ENCODE data around the gene PNPLA2. TPM values are rescaled to one million over a fixed set of nuclear protein-coding genes. Genes with fewer than 3 reads are reported as not detected.
A peak's percentile ranks its signal among the peaks of the same experiment; 100 is the strongest.

The PNPLA2 gene
- total RNA-seq, 1 donor from 2014 or later = 174 TPM

DNA sequence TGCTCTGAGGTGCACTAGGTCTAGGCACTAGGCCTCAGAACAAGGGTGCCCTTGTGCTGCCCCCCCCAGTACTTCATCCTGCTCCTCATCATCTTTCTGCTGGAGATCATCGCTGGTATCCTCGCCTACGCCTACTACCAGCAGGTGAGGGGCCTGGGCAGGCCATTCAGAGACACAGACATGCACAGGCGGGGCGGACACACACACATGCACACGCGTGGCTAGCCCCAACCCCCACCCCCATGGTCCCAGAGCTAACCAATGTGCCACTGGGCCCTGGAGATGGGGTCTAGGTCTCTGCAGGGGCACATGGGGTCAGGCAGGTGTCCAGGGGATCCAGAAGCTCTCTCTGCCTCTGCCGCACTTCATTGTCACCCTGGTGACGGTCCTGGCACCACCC is 18.0 kb downstream of the PNPLA2 start:
- no peak for ATAC-seq
- no peak for DNase-seq (ENCODE audit: low spot score)
- intact Hi-C loops (cut with DNase I) = loop anchor here (10.0 kb wide), 1 partner anchor 1478 kb away; no protein-coding TSS in a partner anchor

DNA sequence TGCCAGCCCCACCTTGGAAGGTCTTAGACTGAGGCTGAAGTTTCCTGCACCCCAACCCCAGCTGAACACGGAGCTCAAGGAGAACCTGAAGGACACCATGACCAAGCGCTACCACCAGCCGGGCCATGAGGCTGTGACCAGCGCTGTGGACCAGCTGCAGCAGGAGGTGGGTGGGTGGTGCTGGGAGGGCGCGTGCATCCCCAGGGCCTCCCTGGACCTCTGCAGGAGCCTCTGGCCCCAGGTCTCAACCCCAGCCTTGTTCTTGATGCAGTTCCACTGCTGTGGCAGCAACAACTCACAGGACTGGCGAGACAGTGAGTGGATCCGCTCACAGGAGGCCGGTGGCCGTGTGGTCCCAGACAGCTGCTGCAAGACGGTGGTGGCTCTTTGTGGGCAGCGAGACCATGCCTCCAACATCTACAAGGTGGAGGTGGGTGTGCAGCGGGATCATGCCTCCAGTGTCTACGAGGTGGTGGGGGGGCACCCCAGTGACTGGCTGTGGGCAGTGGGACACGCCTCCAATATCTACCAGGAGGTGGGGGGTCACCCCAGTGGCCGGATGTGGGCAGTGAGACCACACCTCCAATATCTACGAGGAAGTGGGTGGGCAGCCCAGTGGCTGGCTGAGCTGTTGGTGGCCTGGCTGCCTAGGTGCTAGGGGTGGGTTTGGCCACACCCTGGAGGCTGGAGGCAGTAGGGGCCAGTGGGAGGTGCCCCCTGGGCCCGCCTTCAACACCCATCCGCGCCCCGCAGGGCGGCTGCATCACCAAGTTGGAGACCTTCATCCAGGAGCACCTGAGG is 18.7 kb downstream of the PNPLA2 start:
- no peak for ATAC-seq
- intact Hi-C loops (cut with DNase I) = loop anchor here (10.0 kb wide), 1 partner anchor 1477 kb away; no protein-coding TSS in a partner anchor
- no peak for DNase-seq (ENCODE audit: low spot score)

GRCh38 chr11:837990-838307 is 19.2 kb downstream of the PNPLA2 start:
- intact Hi-C loops (cut with DNase I) = loop anchor here (10.0 kb wide), 1 partner anchor 1477 kb away; no protein-coding TSS in a partner anchor
- no peak for DNase-seq (ENCODE audit: low spot score)

DNA sequence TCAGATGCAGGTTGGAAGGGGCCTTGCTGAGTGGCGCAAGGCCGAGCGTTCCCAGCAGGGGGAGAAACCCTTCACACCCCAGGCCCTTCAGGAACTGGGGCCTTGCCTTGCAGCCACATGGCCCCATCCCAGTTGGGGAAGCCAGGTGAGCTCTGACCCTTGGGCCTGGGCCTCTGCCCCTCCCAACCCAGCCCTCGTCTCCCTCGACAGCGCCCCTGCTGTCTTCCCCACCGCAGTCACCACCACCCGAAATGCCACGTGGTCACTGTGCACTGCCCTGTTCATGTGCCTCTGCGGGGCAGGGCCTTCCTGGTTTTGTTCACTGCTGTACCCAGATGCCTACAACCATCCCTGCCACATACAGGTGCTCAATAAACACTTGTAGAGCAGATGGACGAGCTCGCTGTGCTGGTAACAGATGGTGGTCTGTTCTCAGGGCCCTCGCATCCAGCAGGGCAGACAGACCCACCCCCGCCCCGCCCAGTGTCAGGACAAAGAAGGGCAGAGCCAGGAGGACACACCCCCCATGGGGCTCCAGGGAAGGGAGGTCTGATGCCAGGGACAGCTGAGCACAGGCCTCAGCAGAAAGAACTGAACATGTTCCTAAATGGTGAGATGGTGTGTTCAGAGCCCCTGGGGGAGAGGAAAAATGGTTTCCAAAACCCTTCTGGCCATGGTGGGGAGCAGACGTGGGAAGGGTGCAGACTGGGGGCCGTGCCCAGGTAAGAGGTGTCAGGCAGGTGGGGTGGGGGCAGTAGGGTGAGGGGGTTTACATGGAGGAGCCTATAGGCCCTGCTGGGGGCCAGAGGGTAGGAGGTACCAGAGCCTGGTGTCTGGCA is 19.9 kb downstream of the PNPLA2 start:
- intact Hi-C loops (cut with DNase I) = loop anchor here (10.0 kb wide), 1 partner anchor 1476 kb away; no protein-coding TSS in a partner anchor
- no peak for DNase-seq (ENCODE audit: low spot score)

More at GRCh38 chr11:837990-838307, 19.2 kb downstream of the PNPLA2 start:
- ATAC-seq = no peak

GRCh38 chr11:839280-839623 is 20.5 kb downstream of the PNPLA2 start:
- DNase-seq (ENCODE audit: low spot score) (no peak), ATAC-seq (no peak)
- intact Hi-C loops (cut with DNase I) = loop anchor here (10.0 kb wide), 1 partner anchor 1476 kb away; no protein-coding TSS in a partner anchor

More for the DNA sequence above, 19.9 kb downstream of the PNPLA2 start:
- ATAC-seq = no peak

DNA sequence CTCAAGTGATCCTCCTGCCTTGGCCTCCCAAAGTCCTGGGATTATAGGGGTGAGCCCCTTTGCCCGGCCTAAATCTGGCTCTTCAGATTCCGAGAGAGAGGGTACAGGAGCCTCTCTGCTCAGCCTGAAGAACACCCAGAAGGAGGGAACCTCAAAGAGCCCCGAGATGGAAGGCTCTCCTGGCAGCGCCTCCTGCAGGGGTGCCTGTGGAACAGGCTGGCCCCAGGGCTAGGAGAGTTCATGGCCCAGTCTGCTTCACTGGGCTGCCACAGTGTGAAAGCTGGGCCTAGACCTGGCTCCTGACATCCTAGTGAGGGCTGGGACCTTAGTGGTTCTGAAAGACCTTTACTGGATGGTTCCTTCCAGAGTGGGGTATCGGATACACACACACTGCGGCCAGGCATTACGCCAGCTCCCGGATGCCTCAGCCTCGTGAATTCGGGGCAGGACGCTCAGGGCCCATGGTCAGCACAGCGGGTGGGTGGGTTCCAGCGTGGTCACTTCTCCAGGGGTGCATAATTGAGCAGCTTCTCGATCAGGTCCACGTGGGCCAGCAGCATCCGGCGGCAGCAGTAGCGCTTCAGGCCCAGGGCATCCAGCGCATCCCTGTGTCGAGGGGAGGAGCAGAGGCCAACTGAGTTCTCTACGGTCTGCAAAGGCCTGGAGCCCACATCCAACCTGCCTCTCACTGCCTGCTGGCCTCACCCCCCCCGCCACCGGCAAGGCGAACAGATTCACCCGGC is 21.3 kb downstream of the PNPLA2 start:
- DNase-seq (ENCODE audit: low spot score) (no peak), ATAC-seq (no peak)
- intact Hi-C loops (cut with DNase I) = loop anchor here (10.0 kb wide), 1 partner anchor 1475 kb away; no protein-coding TSS in a partner anchor

- no peak for DNase-seq (ENCODE audit: low spot score)
- no peak for ATAC-seq
- intact Hi-C loops (cut with DNase I) = no loop called here
These were observed 23.3 kb downstream of the PNPLA2 start for GRCh38 chr11:841981-842369.

GRCh38 chr11:842370-843002 is 23.8 kb downstream of the PNPLA2 start, which contains the start of the genes POLR2L and TSPAN4:
POLR2L (minus strand) TSS chr11:842529; CDS start chr11:842508, 21 bp downstream.
TSPAN4 (plus strand) TSS chr11:842852; CDS start chr11:850305, 7,453 bp downstream.
- intact Hi-C loops (cut with DNase I) = no loop called here
- DNase-seq (ENCODE audit: low spot score) = peak; percentile 95

GRCh38 chr11:843086-843734 is 24.5 kb downstream of the PNPLA2 start:
- ATAC-seq (no peak), DNase-seq (ENCODE audit: low spot score) (no peak)
- intact Hi-C loops (cut with DNase I) = no loop called here

More at GRCh38 chr11:842370-843002, 23.8 kb downstream of the PNPLA2 start, which contains the start of the genes POLR2L and TSPAN4:
- ATAC-seq = no peak

GRCh38 chr11:843818-844692 is 25.3 kb downstream of the PNPLA2 start:
- peak; percentile 76 for ATAC-seq
- DNase-seq (ENCODE audit: low spot score) = peak; percentile 96
- intact Hi-C loops (cut with DNase I) = no loop called here

GRCh38 chr11:844693-845644 is 26.3 kb downstream of the PNPLA2 start:
- ATAC-seq (peak; percentile 75), DNase-seq (ENCODE audit: low spot score) (peak; percentile 96)
- intact Hi-C loops (cut with DNase I) = no loop called here

- intact Hi-C loops (cut with DNase I) = no loop called here
- no peak for DNase-seq (ENCODE audit: low spot score)
- no peak for ATAC-seq
These were observed 27.3 kb downstream of the PNPLA2 start for GRCh38 chr11:845872-846495.

DNA sequence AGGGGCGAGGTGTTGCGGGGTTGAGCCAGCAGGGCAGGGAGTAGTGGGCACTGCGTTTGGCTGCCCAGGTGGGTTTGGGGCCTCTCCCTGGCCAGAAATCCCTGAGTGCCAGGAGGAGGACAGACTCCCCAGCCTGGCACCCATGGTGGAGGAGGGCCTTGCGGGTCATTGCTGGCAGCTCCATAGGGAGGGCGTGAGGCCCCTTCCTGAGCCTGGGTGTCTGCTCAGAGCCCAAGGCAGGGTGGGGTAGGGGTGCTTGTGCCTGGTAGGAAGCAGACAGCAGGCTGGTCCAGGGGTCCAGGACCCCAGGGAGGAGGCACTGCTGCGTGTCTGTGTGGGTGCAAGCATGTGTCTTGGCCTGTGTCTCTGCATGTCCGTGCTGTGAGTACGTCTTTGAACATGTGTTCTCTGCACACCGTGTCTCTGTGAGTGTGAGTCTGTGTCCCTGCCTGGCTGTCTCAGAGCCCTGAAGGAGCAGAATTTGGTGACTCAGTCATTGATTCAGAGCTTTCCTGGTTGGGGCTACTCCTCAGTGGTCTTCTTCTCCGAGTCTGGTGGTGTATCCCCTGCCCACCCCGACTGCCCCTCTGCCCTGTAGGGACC is 27.9 kb downstream of the PNPLA2 start:
- intact Hi-C loops (cut with DNase I) = no loop called here
- DNase-seq (ENCODE audit: low spot score) (no peak), ATAC-seq (no peak)

DNA sequence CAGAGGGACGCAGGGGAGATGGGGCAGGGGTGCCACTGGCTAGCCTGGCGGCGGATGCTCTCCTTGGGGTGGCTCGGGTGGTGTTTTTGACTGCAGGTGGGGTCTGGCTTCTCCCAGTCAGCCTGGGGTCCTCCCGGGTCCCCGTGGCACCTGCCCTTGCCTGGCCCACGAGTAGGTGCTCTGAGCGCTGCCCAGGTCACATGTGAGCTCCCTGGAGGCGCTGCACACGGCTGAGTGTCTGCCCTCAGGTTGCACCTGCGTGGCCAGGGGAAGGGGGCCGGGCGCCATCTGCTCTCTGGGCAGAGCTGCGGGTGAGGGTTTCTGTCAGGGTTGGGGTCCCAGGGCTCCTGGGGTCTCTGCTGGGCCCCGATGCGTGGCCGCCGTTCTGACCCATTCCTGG is 29.2 kb downstream of the PNPLA2 start:
- ATAC-seq (no peak), DNase-seq (ENCODE audit: low spot score) (no peak)
- intact Hi-C loops (cut with DNase I) = no loop called here

DNA sequence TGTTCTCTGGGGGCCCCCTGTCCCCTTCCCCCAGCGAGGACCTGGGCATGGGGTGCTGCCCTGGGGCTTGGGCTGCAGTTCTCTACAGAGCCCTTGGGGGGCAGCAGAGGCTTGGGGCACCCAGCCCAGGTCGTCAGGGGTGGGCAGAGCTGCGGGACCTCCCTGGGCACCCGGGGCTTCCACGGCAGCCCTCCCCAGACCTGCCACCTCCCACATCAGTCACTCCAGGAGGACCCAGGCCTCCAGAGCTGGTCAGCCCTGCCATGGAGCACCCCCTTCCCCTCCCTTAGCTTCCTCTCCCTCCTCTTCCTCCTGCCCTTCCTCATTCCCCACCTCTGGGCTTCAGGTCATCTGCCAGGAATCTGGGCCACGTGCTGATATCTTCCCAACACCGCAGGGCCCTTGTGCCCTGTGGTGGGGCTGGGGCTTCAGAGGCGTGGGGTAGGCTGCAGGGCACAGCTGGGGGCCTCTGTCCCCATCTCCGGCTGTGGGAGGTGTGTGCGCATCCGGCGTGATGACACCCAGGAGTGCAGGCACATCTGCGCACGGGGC is 29.7 kb downstream of the PNPLA2 start:
- intact Hi-C loops (cut with DNase I) = no loop called here
- ATAC-seq = no peak
- no peak for DNase-seq (ENCODE audit: low spot score)

Data from sciatic nerve (tissue), 2 donors.